Ectodermal cell (in vitro differentiated cells): ENCODE results near the gene NUP42.

Experiments
- H3K27ac ChIP-seq: 2 replicates; pipeline ENCODE4 v1.7.0; 2013; ENCODE audit warnings: mild to moderate bottlenecking, low read depth, low read length; ENCODE audit not compliant: insufficient read depth, poor library complexity, severe bottlenecking
- H3K27me3 ChIP-seq: 2 replicates; pipeline ENCODE4 v1.7.0; 2013; ENCODE audit warnings: mild to moderate bottlenecking, low read length; ENCODE audit not compliant: insufficient read depth, control insufficient read depth, poor library complexity, severe bottlenecking
- H3K36me3 ChIP-seq: one replicate; pipeline ENCODE4 v1.7.0; 2013; ENCODE audit warnings: low read length; ENCODE audit not compliant: control insufficient read depth, insufficient read depth
- H3K4me1 ChIP-seq: one replicate; pipeline ENCODE4 v1.7.0; 2013; ENCODE audit warnings: low read length; ENCODE audit not compliant: control insufficient read depth, insufficient read depth
- H3K4me3 ChIP-seq: 2 replicates; pipeline ENCODE4 v1.7.0; 2013; ENCODE audit warnings: low read depth, low read length, control low read depth; ENCODE audit not compliant: insufficient read depth
- H3K9me3 ChIP-seq: 2 replicates; pipeline ENCODE4 v1.7.0; 2013; ENCODE audit warnings: mild to moderate bottlenecking, low read length, moderate library complexity; ENCODE audit not compliant: control insufficient read depth
- WGBS, 2 experiments: methylation state at CpG; one replicate each; pipeline ENCODE4 v1.1.7; 2013; ENCODE audit warnings: missing lambda C conversion rate in 2 of 2; 5-methylcytosine and 5-hydroxymethylcytosine counted together

Gene NUP42

GRCh38 chr7:23246555-23246954 lies 64.7 kb downstream of the NUP42 start, which contains the start of gene GPNMB:
GPNMB (plus strand) TSS chr7:23246775; CDS start chr7:23246858, 83 bp downstream.
- WGBS, 2 experiments = 85 to 88% methylated on average over 7 of the region's 7 CpGs
- Histone ChIP-seq H3K4me1 (no peaks in the 10 kb centered on the region), H3K9me3 (no peaks in the 10 kb centered on the region), H3K27me3 (no peaks in the 10 kb centered on the region), H3K4me3 (no peak within 1 kb of the TSS), H3K27ac (no peak within 1 kb of the TSS), H3K36me3 (no peaks in the 10 kb centered on the region)

- H3K36me3 ChIP-seq = no peaks in the 10 kb centered on the region
- H3K4me1 ChIP-seq = no peaks in the 10 kb centered on the region
- 89 to 92% methylated on average over 6 of the region's 6 CpGs for WGBS, 2 experiments
- H3K27me3 ChIP-seq = no peaks in the 10 kb centered on the region
- no peak overlapping the region for H3K4me3 ChIP-seq
- H3K9me3 ChIP-seq = no peaks in the 10 kb centered on the region
- no peak overlapping the region for H3K27ac ChIP-seq
These were observed 65.3 kb downstream of the NUP42 start for GRCh38 chr7:23247046-23247602.

- WGBS, 2 experiments = 88 to 89% methylated on average over 52 to 53 of the region's 53 CpGs
- H3K4me1 ChIP-seq = no peaks in the 10 kb centered on the region
- no peaks in the 10 kb centered on the region for H3K27me3 ChIP-seq
- no peaks in the 10 kb centered on the region for H3K36me3 ChIP-seq
- no peaks in the 10 kb centered on the region for H3K9me3 ChIP-seq
- no peak overlapping the region for H3K4me3 ChIP-seq
- no peak overlapping the region for H3K27ac ChIP-seq
These were observed 65.9 kb downstream of the NUP42 start for GRCh38 chr7:23247603-23248335.

- no peaks in the 10 kb centered on the region for H3K27me3 ChIP-seq
- no peaks in the 10 kb centered on the region for H3K36me3 ChIP-seq
- H3K9me3 ChIP-seq = no peaks in the 10 kb centered on the region
- no peaks in the 10 kb centered on the region for H3K4me1 ChIP-seq
- H3K4me3 ChIP-seq = no peak overlapping the region
- no peak overlapping the region for H3K27ac ChIP-seq
These were observed 67.6 kb downstream of the NUP42 start for GRCh38 chr7:23249486-23249885.
